Endothelial cell of hepatic sinusoid (primary cell): ENCODE results near the gene MZT2B.
"Not testable (repeated sequence)": the region's sequence is repeated elsewhere in the genome, so short reads cannot be mapped to it uniquely, and the experiment has no call there.

Experiments used
- in situ Hi-C: cut with HindIII; loops from 2 replicates; pipeline ENCODE4 v1.10.0; 2017; ENCODE audit warnings: low sequenced_read_pairs

Gene MZT2B

DNA sequence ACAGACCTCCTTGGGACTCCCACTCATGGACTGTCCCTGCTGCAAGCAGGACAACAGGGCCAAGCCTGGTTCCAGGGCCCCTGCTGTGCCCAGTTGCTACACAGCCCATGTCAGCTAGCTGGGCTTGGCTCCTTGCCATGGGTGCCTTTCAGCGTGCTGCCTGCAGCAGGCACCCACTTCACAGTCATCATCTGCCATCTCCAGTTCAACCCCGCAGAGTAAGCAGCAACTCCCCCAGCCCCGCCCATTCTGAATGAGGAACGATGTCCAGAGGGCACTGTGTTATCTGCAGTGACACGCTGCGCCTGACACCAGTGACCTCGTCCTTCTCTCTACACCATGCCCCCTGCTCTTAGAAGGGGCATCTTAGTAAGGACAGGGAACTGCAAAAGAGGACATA lies 20.5 kb downstream of the MZT2B start:
- in situ Hi-C loops, result not testable (repeated sequence)

DNA sequence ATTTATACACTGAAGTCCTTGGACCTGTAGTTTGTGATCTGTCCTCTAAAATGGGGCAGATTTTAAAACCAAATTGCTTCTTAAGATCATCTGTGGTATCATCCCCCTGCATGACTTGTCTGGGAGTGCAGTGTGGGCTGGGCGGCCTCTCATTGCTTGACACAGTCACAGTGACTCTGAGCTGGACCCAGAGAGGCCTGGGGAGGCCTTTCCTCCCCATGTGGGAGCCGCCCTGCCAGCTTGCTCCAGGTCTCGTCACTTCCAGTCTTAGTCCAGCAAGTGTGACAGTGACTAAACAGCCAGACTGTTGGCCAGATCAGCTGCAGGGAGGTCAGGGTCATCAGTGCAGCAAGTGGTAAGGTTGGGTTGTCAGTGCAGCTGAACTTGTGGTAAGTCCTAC lies 21.1 kb downstream of the MZT2B start:
- in situ Hi-C loops, result not testable (repeated sequence)

DNA sequence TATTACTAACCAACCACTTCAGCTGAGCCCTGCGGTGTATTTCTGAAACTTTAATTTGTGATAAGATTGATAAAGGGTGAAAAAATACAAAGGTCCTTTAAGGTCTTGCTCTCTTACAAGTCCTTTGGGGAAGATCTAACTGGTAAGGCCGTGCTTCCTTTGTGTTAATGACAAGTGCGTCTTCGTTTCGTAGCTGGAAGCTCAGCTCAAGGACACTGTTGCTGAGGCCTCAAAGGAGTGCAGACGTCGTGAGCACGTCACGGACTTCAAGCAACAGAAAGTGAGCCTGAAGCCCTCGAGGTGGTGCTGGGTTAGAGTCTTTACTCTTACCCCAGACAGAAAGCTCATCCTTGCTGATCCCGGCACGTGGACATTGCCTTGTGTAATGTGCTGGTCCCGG lies 25.0 kb downstream of the MZT2B start:
- in situ Hi-C loops, result not testable (repeated sequence)

DNA sequence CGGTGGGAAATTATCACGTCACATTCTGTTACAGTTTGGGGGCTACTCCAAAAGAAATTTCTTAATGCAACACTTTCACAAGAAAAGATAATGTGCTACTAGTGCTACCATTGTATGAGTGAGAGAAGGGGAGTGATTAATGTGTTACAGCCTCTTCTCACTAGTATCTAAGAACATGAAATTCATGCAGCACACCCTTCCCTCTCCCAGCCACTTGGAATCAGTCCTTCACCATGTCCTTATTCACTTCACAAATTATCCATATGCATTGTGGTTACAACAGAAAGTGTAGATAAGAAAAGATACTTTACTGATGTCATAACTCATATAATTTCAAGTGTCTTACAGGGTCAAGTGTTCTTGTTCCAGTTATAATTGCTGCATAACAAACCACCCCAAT lies 37.1 kb downstream of the MZT2B start:
- in situ Hi-C loops, result not testable (repeated sequence)

DNA sequence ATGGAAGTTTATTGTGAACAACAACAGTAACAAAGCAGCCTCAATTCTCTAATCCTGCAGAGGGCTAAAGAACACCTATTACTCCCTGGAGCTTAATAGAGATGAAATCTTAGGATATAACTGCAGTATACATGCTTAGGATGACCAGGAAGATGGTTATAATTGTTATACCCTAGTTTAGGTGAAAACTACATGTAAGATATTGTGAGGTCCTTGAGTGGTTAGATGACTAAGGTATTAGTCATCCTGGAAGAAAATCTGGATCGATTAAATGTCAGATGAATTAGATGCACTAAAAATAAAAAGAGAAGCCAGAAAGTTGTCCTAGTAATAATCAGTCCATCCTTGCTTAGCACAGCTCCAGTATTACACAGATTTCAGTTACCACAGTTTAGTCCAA lies 38.4 kb downstream of the MZT2B start:
- in situ Hi-C loops, result not testable (repeated sequence)

DNA sequence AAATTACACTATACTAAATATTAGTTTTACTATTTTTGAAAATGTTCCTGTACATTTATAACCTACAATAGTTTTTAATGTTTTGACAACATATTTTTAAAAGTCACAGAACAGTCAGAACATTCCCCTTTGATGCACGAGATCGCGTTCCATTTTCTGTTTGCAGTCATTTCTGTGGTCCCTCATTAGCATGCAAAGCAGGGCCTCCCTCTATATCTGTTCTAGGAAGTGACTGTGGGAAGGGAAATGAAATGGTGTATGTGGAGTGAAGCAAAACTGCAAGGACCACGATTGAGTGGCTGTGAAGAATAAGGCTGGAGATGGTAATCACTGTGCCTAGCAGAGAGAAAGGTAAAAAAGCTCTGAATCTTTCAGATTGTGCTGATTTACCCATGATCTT lies 40.5 kb downstream of the MZT2B start:
- in situ Hi-C loops, result not testable (repeated sequence)

DNA sequence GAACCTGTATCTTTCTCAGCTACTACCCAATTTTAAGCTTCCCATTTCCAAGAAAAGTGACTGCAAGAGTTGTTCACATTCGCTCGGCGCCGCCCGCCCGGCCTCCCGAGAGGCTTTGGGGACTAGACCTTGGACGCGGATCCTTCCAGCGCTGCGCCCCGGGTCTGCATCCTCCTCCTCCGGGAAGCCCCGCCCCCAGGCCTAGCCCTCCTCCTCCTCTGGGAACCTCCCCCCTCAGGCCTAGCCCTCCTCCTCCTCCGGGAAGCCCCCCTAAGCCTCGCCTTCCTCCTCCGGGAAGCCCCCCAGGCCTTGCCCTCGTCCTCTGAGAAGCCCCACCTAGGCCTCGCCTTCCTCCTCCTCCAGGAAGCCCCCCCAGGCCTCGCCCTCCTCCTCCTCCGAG lies 45.9 kb downstream of the MZT2B start:
- in situ Hi-C loops, result not testable (repeated sequence)

DNA sequence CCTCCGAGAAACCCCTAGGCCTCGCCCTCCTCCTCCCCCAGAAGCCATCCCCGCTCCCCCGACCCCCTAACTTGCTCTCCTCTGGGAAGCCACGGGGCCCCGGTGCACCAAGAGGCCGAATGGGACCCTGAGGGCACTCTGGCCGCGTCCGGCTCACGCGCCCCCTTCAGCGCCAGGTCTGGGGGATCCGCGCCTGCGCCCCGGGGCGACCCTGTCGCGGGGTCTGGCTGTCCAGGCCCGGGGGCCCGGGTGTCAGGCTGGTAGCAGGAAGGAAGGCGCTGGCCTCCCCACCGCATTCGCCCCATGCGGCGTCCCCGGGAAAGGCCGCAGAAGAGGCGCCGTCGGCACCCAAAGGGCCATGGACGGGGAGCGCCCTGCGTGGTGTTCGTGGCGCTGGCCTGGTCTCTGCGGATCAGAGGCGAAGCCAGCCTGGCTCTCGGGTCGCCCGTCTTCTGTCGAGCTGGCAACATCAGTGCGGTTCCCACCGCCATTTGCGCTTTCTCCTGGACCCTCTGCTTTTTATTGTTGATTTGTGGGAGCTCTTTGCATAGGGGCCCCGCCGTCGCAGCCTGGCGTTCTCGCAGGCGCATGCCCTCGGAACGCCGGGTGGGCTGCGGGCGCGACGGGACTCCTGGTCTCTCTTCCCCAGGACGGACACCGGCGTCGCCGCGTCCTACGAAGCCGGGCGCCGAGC lies 46.6 kb downstream of the MZT2B start:
- in situ Hi-C loops, result not testable (repeated sequence)

DNA sequence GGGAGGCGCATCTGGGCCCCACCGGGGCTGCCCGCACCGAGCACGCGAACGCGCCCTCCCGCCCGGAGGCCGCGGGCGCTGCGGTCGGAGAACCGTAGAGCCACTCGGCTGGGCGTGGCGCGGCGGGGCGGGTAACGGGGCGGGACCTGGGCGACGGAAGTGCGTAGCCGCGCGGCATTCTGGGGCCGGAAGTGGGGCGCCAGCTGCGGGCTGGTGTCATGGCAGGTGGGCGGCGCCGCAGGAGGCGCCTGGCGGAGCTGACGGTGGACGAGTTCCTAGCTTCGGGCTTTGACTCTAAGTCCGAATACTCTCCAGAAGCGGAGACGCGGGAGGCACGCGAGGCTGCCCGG lies 47.1 kb downstream of the MZT2B start:
- in situ Hi-C loops, result not testable (repeated sequence)

DNA sequence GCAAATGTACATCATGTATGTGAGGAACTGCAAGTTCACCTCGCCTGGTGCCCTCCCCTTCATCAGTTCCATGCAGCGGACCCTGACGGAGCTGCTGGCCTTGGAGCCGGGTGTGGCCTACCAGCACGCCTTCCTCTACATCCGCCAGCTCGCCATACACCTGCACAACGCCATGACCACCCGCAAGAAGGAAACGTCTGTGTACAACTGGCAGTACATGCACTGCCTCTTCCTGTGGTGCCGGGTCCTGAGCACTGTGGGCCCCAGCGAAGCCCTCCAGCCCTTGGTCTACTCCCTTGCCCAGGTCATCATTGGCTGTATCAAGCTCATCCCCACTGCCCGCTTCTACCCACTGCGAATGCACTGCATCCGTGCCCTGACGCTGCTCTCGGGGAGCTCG lies 48.3 kb downstream of the MZT2B start:
- in situ Hi-C loops, result not testable (repeated sequence)

DNA sequence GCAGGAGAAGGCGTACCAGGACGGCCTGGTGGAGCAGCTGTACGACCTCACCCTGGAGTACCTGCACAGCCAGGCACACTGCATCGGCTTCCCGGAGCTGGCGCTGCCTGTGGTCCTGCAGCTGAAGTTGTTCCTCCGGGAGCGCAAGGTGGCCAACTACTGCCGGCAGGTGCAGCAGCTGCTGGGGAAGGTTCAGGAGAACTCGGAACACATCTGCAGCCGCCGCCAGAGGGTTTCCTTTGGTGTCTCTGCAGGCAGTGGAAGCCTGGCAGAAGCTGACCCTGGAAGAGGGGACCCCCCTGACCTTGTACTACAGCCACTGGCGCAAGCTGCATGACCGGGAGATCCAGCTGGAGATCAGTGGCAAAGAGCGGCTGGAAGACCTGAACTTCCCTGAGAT lies 48.8 kb downstream of the MZT2B start:
- in situ Hi-C loops, result not testable (repeated sequence)

DNA sequence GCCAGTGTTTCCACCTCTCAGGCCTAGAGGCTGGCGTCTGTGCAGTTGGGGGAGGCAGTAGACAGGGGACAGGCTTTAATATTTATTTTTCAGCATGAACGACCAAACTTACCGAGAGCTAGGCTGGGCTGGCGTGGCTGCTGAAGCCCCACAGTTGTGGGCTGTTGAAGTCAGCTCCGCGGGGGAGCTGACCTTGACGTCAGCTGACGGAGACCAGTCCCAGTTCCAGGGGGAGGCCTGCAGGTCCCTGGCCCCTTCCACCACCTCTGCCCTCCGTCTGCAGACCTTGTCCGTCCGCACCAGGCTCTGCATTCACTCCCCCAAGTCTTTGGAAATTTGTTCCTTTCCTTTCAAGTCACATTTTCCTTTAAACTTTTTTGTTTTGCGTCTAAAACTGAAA lies 49.6 kb downstream of the MZT2B start:
- in situ Hi-C loops, result no loop called here

DNA sequence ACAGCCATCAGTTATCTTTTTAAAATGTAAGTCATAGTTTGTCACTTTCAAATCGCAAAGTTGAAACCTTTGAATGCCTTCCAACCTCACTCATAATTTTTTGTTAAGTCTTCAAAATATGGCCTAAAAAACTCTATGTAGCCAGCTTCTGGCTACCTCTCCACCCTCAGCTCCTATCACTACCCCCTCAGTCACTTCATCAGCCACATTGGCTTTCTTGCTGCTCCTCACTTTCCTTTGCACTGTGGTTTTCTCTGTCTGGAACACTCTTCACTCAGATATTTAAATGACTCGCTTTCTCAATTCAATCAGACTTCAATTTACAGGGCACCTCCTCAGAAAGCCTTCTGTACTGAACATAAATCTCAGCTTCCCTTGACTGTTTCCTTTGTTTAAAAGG lies 51.0 kb downstream of the MZT2B start:
- in situ Hi-C loops, result not testable (repeated sequence)

DNA sequence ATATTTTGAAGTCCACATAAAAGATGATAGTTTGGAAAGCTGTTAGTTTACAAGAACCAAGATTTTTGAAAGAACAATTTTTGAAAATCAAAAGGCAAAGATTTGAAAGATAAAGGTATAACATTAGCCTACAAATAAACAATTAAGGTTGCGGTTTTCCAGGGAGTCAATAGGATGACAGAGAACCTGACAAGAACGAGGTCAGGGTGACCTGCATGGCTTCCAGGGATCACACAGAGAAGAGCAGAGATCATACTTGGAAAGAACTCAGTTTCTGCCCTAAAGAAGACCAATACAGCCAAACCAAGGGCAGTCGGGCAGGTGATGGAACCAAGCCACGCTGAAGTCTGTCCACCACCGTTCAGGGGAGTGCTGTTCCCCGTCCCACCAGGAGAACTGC lies 57.5 kb downstream of the MZT2B start:
- in situ Hi-C loops, result not testable (repeated sequence)
